Suprapubic skin (tissue), 4 donors: ENCODE measurements around the gene GSG1L. TPM values are rescaled to one million over a fixed set of nuclear protein-coding genes. Genes with fewer than 3 reads are reported as not detected.

Experiments
- DNase-seq, 2 donors: peaks; one replicate each; pipeline ENCODE4 v3.0.0-alpha.2; 2019; ENCODE audit warnings: low spot score in 2 of 2
- H3K27ac ChIP-seq: fragments of 200-600 bp; sonication (generic); one replicate; pipeline ENCODE4 v1.5.1; 2019
- H3K27me3 ChIP-seq: fragments of 200-600 bp; sonication (generic); one replicate; pipeline ENCODE4 v1.5.1; 2019
- H3K36me3 ChIP-seq: fragments of 200-600 bp; sonication (generic); one replicate; pipeline ENCODE4 v1.5.1; 2019
- H3K4me1 ChIP-seq: fragments of 200-600 bp; sonication (generic); one replicate; pipeline ENCODE4 v1.5.1; 2019
- H3K4me3 ChIP-seq: fragments of 200-600 bp; sonication (generic); one replicate; pipeline ENCODE4 v1.5.1; 2019; ENCODE audit warnings: mild to moderate bottlenecking
- H3K9me3 ChIP-seq: fragments of 200-600 bp; sonication (generic); one replicate; pipeline ENCODE4 v1.5.1; 2019
- CTCF ChIP-seq, 2 donors: fragments of 200-600 bp in 1 of 2; fragments of 450-650 bp in 1 of 2; sonication (generic) in 1 of 2; IDR thresholded peaks; one replicate each; pipeline ENCODE4 v1.5.1; 2016 to 2019; ENCODE audit warnings: antibody characterized with exemption in 2 of 2, mild to moderate bottlenecking in 1 of 2, moderate library complexity in 1 of 2
- EP300 ChIP-seq: sonication (generic); formaldehyde crosslinking; IDR thresholded peaks from one replicate; pipeline ENCODE4 v1.6.1; 2017; ENCODE audit warnings: antibody characterized with exemption
- POLR2A ChIP-seq, 2 donors: fragments of 450-650 bp; IDR thresholded peaks; one replicate each; pipeline ENCODE4 v1.6.1; 2017; ENCODE audit warnings: antibody characterized with exemption in 2 of 2, mild to moderate bottlenecking in 2 of 2, moderate library complexity in 2 of 2
- POLR2AphosphoS5 ChIP-seq, 3 donors: sonication (generic); formaldehyde crosslinking; IDR thresholded peaks; one replicate each; pipeline ENCODE4 v1.6.1; 2017; ENCODE audit warnings: antibody characterized with exemption in 3 of 3
- WGBS: methylation state at CpG from one replicate; pipeline ENCODE4 v1.1.5; 2018; 5-methylcytosine and 5-hydroxymethylcytosine counted together
- total RNA-seq, 4 donors: library from RNA; depleted of rRNA; stranded (reverse); fragments of >200 nt; gene quantifications; one replicate each; pipeline ENCODE4 v1.1.0, GENCODE V29; 2016

The GSG1L gene
- total RNA-seq, 4 donors from 2014 or later: 0.64 to 1.7 TPM; not detected in 2

DNA sequence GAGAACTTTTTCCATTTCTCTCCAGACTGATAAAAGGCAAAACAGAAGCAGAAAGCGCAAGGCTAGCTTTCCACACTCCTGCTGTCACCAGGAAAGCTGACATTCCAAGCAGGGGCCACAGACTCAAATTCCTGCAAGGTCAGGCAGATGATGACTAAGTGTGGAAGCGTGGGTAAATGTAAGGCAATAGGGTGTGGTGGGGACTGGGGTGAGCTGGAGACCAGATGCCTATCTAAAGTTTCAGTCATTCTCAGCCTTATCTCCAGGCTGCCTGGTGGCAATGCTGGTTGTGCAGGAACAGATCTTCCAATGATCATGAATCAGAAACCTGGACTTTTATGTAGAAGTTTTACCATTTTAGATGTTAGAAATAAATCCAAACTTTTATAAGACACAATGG is 224.1 kb downstream of the GSG1L start:
- H3K9me3 ChIP-seq: no peaks in the 10 kb centered on the region
- no peaks in the 10 kb centered on the region for H3K36me3 ChIP-seq
- WGBS: 72% methylated on average over 2 of the region's 2 CpGs
- no peak for TF ChIP-seq EP300
- peaks cover 14% of the 10 kb centered on the region for H3K27me3 ChIP-seq
- no peak overlapping the region for H3K4me3 ChIP-seq
- no peak for DNase-seq
- H3K4me1 ChIP-seq: no peaks in the 10 kb centered on the region
- H3K27ac ChIP-seq: no peak overlapping the region

DNA sequence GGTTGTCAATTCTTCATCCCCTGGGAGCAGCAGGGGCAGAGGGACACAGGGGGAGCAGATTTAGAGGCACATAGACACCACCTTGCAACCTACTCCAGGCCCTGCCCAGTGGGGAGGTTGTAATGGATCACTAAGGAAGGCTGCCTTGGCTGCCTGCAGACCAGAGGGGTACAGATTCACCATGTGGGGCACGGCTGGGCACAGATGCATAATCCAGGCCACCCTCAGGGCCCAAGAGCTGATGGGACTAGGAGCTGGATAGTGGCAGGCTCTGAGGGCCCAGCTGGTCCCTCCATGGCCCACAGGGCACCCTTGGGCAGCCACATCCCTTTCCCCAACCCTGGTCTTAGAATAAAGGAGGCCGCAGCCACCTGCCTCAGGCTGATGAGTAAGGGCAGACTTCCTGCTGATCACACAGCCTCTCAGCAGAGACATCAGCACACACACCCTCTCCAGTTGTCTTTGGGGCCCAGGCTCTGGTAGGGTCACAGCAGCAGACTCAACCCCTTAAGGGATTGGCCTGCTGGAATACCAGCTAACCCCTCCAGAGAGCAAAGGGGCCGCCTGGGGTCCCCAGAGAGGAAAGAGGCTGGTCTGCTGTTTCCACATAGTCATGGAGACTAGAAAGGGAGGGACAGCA is 224.9 kb downstream of the GSG1L start:
- peak in 1 of 2 donors; percentile 65 for DNase-seq
- Histone ChIP-seq H3K36me3 (no peaks in the 10 kb centered on the region), H3K27me3 (peaks cover 14% of the 10 kb centered on the region), H3K9me3 (no peaks in the 10 kb centered on the region), H3K4me1 (no peaks in the 10 kb centered on the region), H3K4me3 (no peak overlapping the region), H3K27ac (no peak overlapping the region)
- no CpG with 5 or more reads among the region's 3 CpGs for WGBS
- TF ChIP-seq POLR2A (IDR thresholded peaks at IDR 0.05) (no peak), EP300 (no peak), CTCF (IDR thresholded peaks at IDR 0.05) (no peak)

- DNase-seq: peak in 1 of 2 donors; percentile 35
- Histone ChIP-seq H3K4me1 (no peaks in the 10 kb centered on the region), H3K27ac (no peak overlapping the region), H3K4me3 (no peak overlapping the region), H3K9me3 (no peaks in the 10 kb centered on the region), H3K36me3 (no peaks in the 10 kb centered on the region), H3K27me3 (no peaks in the 10 kb centered on the region)
- 77% methylated on average over 2 of the region's 2 CpGs for WGBS
- no peak for TF ChIP-seq POLR2A (IDR thresholded peaks at IDR 0.05)
- TF ChIP-seq POLR2AphosphoS5 (IDR thresholded peaks at IDR 0.05): no peak
- TF ChIP-seq CTCF (IDR thresholded peaks at IDR 0.05): no peak
- TF ChIP-seq EP300: no peak
Measured at GRCh38 chr16:27829975-27830374, 233.5 kb downstream of the GSG1L start.

- TF ChIP-seq POLR2AphosphoS5 (IDR thresholded peaks at IDR 0.05): no peak
- TF ChIP-seq EP300: no peak
- TF ChIP-seq POLR2A (IDR thresholded peaks at IDR 0.05): no peak
- no peak for TF ChIP-seq CTCF (IDR thresholded peaks at IDR 0.05)
- Histone ChIP-seq H3K9me3 (no peaks in the 10 kb centered on the region), H3K27me3 (no peaks in the 10 kb centered on the region), H3K4me3 (no peak overlapping the region), H3K4me1 (no peaks in the 10 kb centered on the region), H3K36me3 (no peaks in the 10 kb centered on the region), H3K27ac (no peak overlapping the region)
- DNase-seq: peak; percentile 42 to 55
- 95% methylated on average over 12 of the region's 12 CpGs for WGBS
Measured at GRCh38 chr16:27828671-27829070, 234.8 kb downstream of the GSG1L start.

GRCh38 chr16:27827765-27828164 is 235.7 kb downstream of the GSG1L start:
- Histone ChIP-seq H3K4me3 (no peak overlapping the region), H3K36me3 (no peaks in the 10 kb centered on the region), H3K27ac (no peak overlapping the region), H3K9me3 (no peaks in the 10 kb centered on the region), H3K27me3 (no peaks in the 10 kb centered on the region), H3K4me1 (no peaks in the 10 kb centered on the region)
- TF ChIP-seq POLR2A (IDR thresholded peaks at IDR 0.05) (no peak), POLR2AphosphoS5 (IDR thresholded peaks at IDR 0.05) (no peak), EP300 (no peak), CTCF (IDR thresholded peaks at IDR 0.05) (no peak)
- DNase-seq: peak in 1 of 2 donors; percentile 3
- WGBS: 77% methylated on average over 3 of the region's 3 CpGs

- Histone ChIP-seq H3K27me3 (no peaks in the 10 kb centered on the region), H3K9me3 (no peaks in the 10 kb centered on the region), H3K4me3 (no peak overlapping the region), H3K27ac (no peak overlapping the region), H3K4me1 (no peaks in the 10 kb centered on the region), H3K36me3 (no peaks in the 10 kb centered on the region)
- DNase-seq: peak; percentile 14 to 41
- TF ChIP-seq EP300 (no peak), POLR2A (IDR thresholded peaks at IDR 0.05) (no peak), POLR2AphosphoS5 (IDR thresholded peaks at IDR 0.05) (no peak), CTCF (IDR thresholded peaks at IDR 0.05) (no peak)
- WGBS: 82% methylated on average over 2 of the region's 2 CpGs
Measured at GRCh38 chr16:27826893-27827289, 236.6 kb downstream of the GSG1L start.
